Peyer's patch (tissue), 4 donors: ENCODE results near the gene COX4I1. TPM values are rescaled to one million over a fixed set of nuclear protein-coding genes. Genes with fewer than 3 reads are reported as not detected.

Experiments
- DNase-seq, 3 donors: peaks; one replicate each; pipeline ENCODE4 v3.0.0-alpha.2; 2017 to 2019
- H3K27ac ChIP-seq, 4 donors: fragments of 200-600 bp; sonication (generic); one replicate each; pipeline ENCODE4 v1.5.1; 2016 to 2019
- H3K27me3 ChIP-seq, 2 donors: fragments of 200-600 bp; sonication (generic); one replicate each; pipeline ENCODE4 v1.5.1; 2019
- H3K36me3 ChIP-seq, 3 donors: fragments of 200-600 bp; sonication (generic); one replicate each; pipeline ENCODE4 v1.5.1; 2016 to 2019
- H3K4me1 ChIP-seq, 4 donors: fragments of 200-600 bp; sonication (generic); one replicate each; pipeline ENCODE4 v1.5.1; 2016 to 2019
- H3K4me3 ChIP-seq, 4 donors: fragments of 200-600 bp; sonication (generic); 1 replicate in 3 of 4; 2 replicates in 1 of 4; pipeline ENCODE4 v1.5.1; 2016 to 2019; ENCODE audit warnings: mild to moderate bottlenecking in 1 of 4
- H3K9me3 ChIP-seq, 4 donors: fragments of 200-600 bp; sonication (generic); one replicate each; pipeline ENCODE4 v1.5.1; 2016 to 2019; ENCODE audit warnings: mild to moderate bottlenecking in 1 of 4
- CTCF ChIP-seq, 6 experiments: fragments of 450-650 bp in 4 of 6; fragments of 200-600 bp in 2 of 6; sonication (generic) in 1 of 6; IDR thresholded peaks; one replicate each; pipeline ENCODE4 v1.5.1; 2017 to 2019; ENCODE audit warnings: antibody characterized with exemption in 6 of 6, mild to moderate bottlenecking in 3 of 6, moderate library complexity in 1 of 6
- POLR2A ChIP-seq, 2 donors: fragments of 450-650 bp; IDR thresholded peaks; one replicate each; pipeline ENCODE4 v1.5.1; 2017; ENCODE audit warnings: antibody characterized with exemption in 2 of 2, mild to moderate bottlenecking in 2 of 2, moderate library complexity in 2 of 2
- total RNA-seq, 4 donors: library from RNA; depleted of rRNA; stranded (reverse); fragments of >200 nt; gene quantifications; one replicate each; pipeline ENCODE4 v1.1.0, GENCODE V29; 2016

The COX4I1 gene
- total RNA-seq, result 100 to 1,000 TPM; 377 to 758 (median 713) TPM

DNA sequence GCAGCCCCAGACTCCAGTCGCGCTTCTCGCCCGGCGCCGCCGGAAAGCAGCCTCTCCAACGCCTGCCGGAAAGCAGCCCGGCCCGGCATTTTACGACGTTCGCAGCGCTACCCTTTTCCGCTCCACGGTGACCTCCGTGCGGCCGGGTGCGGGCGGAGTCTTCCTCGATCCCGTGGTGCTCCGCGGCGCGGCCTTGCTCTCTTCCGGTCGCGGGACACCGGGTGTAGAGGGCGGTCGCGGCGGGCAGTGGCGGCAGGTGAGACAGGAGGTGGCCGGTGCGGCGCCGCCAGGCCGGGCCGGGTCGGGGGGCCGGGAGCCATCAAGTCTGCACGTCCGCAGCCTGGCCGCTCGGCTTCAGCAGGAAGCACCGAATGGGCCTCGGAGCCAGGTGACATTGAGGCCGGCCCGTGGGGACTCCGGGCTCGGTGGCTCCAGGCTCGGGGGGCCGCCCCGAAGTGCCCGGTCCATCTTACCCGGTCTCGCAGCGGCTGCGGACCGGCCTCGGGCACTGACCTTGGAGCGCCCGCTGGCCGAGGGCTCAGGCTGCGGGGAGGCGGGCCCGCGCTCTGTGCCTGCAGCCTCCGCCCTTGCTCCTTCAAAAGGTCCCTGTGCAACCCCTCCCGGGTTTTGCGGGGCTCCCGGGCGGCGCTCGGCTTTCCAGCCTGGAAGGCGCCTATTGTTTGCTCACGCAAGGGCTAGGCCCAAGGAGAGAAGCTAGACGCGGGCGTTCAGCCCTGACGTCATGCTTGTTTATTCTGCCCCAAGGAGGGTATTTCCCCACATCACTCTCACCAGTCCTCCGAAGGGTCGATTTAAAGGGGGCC lies at the start of gene COX4I1, which contains the start of gene EMC8:
Gene COX4I1, plus strand, starts transcription at position 199 of the 824 bp plus-strand sequence. CDS start 1,511 bp downstream, outside the sequence.
Gene EMC8, minus strand, starts transcription at position 48 of the 824 bp plus-strand sequence. CDS start 249 bp downstream, outside the sequence.
- Histone ChIP-seq H3K36me3 (peaks cover 0 to 57% (median 0%) of the 10 kb centered on the region in 3 donors), H3K4me1 (peaks cover 0 to 30% (median 14%) of the 10 kb centered on the region in 4 donors), H3K9me3 (no peaks in the 10 kb centered on the region), H3K27me3 (no peaks in the 10 kb centered on the region), H3K27ac (peak within 1 kb of the TSS; percentile 86 to 93 (median 92)), H3K4me3 (peak within 1 kb of the TSS; percentile 86 to 100 (median 92))
- TF ChIP-seq CTCF (IDR thresholded peaks at IDR 0.05), result no peak
- TF ChIP-seq POLR2A (IDR thresholded peaks at IDR 0.05), result peak; percentile 93 to 96
- DNase-seq, result peak; percentile 91 to 98 (median 97)

DNA sequence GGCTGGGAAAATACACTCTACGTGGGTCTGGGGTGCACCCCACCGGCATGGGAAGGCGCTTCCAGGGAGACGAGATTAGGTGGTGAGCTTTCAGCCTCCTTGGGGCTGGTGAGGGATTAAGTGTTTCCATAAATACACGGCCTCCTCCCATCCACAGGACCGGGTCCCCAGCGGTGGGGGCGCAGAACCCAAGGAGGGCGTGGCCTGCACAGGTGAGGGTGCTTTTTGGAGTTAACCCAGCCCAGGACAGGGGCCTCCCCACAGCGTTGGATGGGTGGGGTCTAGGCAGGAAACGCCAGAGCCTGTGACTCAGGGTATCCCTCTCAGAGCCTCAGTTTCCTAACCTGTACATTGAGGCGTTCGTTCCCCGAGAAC lies 49.7 kb upstream of the COX4I1 start:
- peak overlapping the region; percentile 43 to 77 (median 58) for H3K4me3 ChIP-seq
- no peaks in the 10 kb centered on the region for H3K9me3 ChIP-seq
- no peak for TF ChIP-seq CTCF (IDR thresholded peaks at IDR 0.05)
- TF ChIP-seq POLR2A (IDR thresholded peaks at IDR 0.05), result no peak
- H3K27ac ChIP-seq, result peak overlapping the region in 1 of 4 donors; percentile 81
- H3K4me1 ChIP-seq, result peaks cover 4 to 22% (median 14%) of the 10 kb centered on the region in 4 donors
- H3K36me3 ChIP-seq, result no peaks in the 10 kb centered on the region
- peaks cover 0 to 15% of the 10 kb centered on the region in 2 donors for H3K27me3 ChIP-seq
- DNase-seq, result no peak

DNA sequence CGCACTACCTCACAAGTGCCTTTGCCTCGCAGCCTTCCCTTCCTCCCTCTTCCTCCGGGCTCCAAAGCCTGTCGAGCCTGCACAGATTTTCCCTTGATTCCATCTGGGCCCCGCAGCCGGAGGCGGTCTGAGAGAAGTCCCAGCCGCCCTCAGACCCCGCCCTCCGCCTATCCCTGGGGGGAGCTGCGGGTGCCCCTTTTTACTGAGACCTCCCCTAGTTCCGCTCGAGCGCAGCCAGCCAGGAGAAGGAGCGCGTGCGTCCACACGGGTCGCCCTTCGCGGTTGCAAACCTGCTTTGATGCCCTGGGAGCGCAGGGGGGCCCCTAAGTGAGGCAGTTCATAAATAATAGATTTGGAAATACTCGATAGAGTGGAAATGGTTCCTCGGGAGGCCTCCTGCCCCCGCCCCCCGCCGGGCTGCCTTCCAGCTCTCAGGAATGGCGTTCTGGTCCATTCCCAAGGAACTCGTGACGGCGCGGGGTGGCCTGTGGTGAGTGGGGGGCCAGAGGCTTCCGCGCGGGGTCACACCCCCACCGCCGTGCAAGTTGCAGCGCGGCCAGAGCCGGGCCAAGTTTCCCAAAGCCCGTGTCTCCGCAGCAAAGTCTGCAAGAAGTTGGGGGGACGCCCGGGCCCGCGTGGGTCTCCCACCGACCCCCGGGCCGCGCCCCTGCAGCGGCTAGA lies 49.2 kb upstream of the COX4I1 start:
- Histone ChIP-seq H3K4me3 (peak overlapping the region; percentile 43 to 77 (median 58)), H3K27me3 (peaks cover 0 to 15% of the 10 kb centered on the region in 2 donors), H3K27ac (peak overlapping the region in 1 of 4 donors; percentile 81), H3K36me3 (no peaks in the 10 kb centered on the region), H3K9me3 (no peaks in the 10 kb centered on the region), H3K4me1 (peaks cover 4 to 26% (median 14%) of the 10 kb centered on the region in 4 donors)
- peak in 2 of 3 donors; percentile 73 to 74 for DNase-seq
- no peak for TF ChIP-seq POLR2A (IDR thresholded peaks at IDR 0.05)
- TF ChIP-seq CTCF (IDR thresholded peaks at IDR 0.05), result peak in 1 of 6 experiments; percentile 13

DNA sequence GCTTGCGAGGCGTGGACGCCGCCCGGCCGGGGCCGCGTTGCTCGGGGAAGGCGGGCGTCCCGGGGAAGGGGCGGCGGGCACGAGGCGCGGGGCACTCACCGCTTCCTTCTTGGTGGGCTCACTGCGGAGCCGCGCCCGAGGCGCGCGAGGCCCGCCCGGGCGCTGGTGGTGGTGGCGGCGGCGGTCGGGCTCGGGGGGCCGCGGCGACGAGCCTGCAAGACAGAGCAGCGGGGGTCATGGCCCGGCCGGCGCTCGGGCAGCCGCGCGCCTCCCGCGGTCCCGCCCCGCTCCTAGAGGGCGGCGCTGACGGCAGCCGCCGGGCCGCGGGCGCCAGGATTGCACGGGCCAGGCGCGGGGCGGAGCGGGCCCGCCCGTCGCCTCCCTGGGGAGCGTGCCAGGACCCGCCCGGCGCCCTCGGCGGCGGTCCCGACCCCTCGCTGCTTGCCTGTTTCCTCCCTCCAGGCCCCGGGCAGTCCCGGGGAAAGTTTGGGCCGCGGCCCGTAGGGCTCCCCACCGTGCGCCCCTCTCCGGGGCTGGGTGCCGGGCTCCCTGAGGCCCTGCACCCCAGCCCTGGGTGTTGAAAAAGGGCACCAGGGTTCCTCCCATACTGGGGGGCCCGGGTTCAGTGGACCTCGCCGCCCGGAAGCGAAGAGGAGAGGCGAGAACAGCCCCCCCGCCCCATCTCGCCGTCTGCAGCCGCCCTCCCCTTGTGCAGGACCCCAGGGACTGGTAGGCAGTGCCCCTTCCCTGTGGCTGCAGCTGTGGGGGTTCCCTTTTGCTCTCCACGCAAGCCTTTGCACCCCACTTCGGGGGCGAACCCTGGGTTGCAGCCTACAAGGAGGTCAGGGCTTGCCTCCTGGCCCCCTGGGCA lies 48.4 kb upstream of the COX4I1 start, which contains the start of gene C16orf74:
Gene C16orf74, minus strand, starts transcription at position 270 of the 871 bp plus-strand sequence. CDS start 15,879 bp downstream, outside the sequence.
- Histone ChIP-seq H3K4me3 (peak within 1 kb of the TSS; percentile 43 to 77 (median 58)), H3K36me3 (no peaks in the 10 kb centered on the region), H3K9me3 (no peaks in the 10 kb centered on the region), H3K27me3 (peaks cover 0 to 15% of the 10 kb centered on the region in 2 donors), H3K27ac (peak within 1 kb of the TSS in 1 of 4 donors; percentile 81), H3K4me1 (peaks cover 4 to 30% (median 14%) of the 10 kb centered on the region in 4 donors)
- TF ChIP-seq POLR2A (IDR thresholded peaks at IDR 0.05) (no peak), CTCF (IDR thresholded peaks at IDR 0.05) (peak in 1 of 6 experiments; percentile 9)
- DNase-seq, result peak; percentile 53 to 67 (median 63)
